GM23338 (cell line): Measurements from ENCODE around the gene PPP1R3D. TPM values are rescaled to one million over a fixed set of nuclear protein-coding genes. Genes with fewer than 3 reads are reported as not detected.

ENCODE experiments used
- ATAC-seq: fragments of 200-7000 bp; cut with Tn5 transposase; 3 replicates; pipeline ENCODE4 v1.9.1; 2020
- DNase-seq: peaks from one replicate; pipeline ENCODE4 v3.0.0-alpha.2; 2015; ENCODE audit warnings: low spot score
- H2AFZ ChIP-seq: fragments of 200-600 bp; sonication (generic); 2 replicates; pipeline ENCODE4 v1.8.0; 2016; ENCODE audit warnings: antibody characterized with exemption, mild to moderate bottlenecking, moderate library complexity
- H3F3A ChIP-seq: fragments of 200-600 bp; sonication (generic); replicated peaks from 2 replicates; pipeline ENCODE4 v1.8.0; 2017; ENCODE audit warnings: antibody characterized with exemption, mixed run types, low read depth
- H3K27ac ChIP-seq: fragments of 200-600 bp; sonication (generic); 2 replicates; pipeline ENCODE4 v1.6.1; 2016; ENCODE audit warnings: low read depth
- H3K27me3 ChIP-seq: fragments of 200-600 bp; sonication (generic); 2 replicates; pipeline ENCODE4 v1.8.0; 2016; ENCODE audit warnings: mild to moderate bottlenecking, mixed run types, moderate library complexity; ENCODE audit not compliant: insufficient read depth
- H3K36me3 ChIP-seq: fragments of 200-600 bp; sonication (generic); 2 replicates; pipeline ENCODE4 v1.8.0; 2016; ENCODE audit warnings: mild to moderate bottlenecking; ENCODE audit not compliant: insufficient read depth
- H3K4me1 ChIP-seq: fragments of 200-600 bp; sonication (generic); 2 replicates; pipeline ENCODE4 v1.8.0; 2016; ENCODE audit warnings: mild to moderate bottlenecking, moderate library complexity; ENCODE audit not compliant: insufficient read depth
- H3K4me2 ChIP-seq: fragments of 200-600 bp; sonication (generic); 2 replicates; pipeline ENCODE4 v1.7.1; 2017; ENCODE audit warnings: mixed run types
- H3K4me3 ChIP-seq: fragments of 200-600 bp; sonication (generic); 2 replicates; pipeline ENCODE4 v1.6.1; 2016; ENCODE audit warnings: mixed run types
- H3K79me2 ChIP-seq: fragments of 200-600 bp; sonication (generic); replicated peaks from 2 replicates; pipeline ENCODE4 v1.8.0; 2017; ENCODE audit warnings: mild to moderate bottlenecking; ENCODE audit not compliant: insufficient read depth
- H3K9me2 ChIP-seq: fragments of 200-600 bp; sonication (generic); 2 replicates; pipeline ENCODE4 v1.8.0; 2017; ENCODE audit not compliant: insufficient read depth
- H4K20me1 ChIP-seq: fragments of 200-600 bp; sonication (generic); replicated peaks from 2 replicates; pipeline ENCODE4 v1.8.0; 2017; ENCODE audit warnings: mild to moderate bottlenecking; ENCODE audit not compliant: insufficient read depth
- H3K27ac Mint-ChIP-seq: 2 replicates; pipeline ENCODE4 v1.8.0; 2020; ENCODE audit warnings: inconsistent platforms, mild to moderate bottlenecking, moderate library complexity, mixed read lengths
- H3K27me3 Mint-ChIP-seq: 3 replicates; pipeline ENCODE4 v1.8.0; 2022; ENCODE audit warnings: low read depth, mild to moderate bottlenecking, moderate library complexity, mixed read lengths, inconsistent platforms; ENCODE audit not compliant: insufficient read depth, poor library complexity
- H3K36me3 Mint-ChIP-seq: 3 replicates; pipeline ENCODE4 v1.8.0; 2021; ENCODE audit warnings: low read depth, mild to moderate bottlenecking, inconsistent platforms, moderate library complexity, mixed read lengths
- H3K4me1 Mint-ChIP-seq: 3 replicates; pipeline ENCODE4 v1.8.0; 2020; ENCODE audit warnings: mild to moderate bottlenecking, inconsistent platforms, mixed read lengths
- H3K4me3 Mint-ChIP-seq: 3 replicates; pipeline ENCODE4 v1.8.0; 2021; ENCODE audit warnings: moderate library complexity, mild to moderate bottlenecking, inconsistent platforms, mixed read lengths
- H3K9me3 Mint-ChIP-seq: 3 replicates; pipeline ENCODE4 v1.8.0; 2020; ENCODE audit warnings: moderate library complexity, mild to moderate bottlenecking, inconsistent platforms, mixed read lengths
- CREB1 ChIP-seq: fragments of 250-450 bp; sonication (Bioruptor Pico); IDR thresholded peaks from 2 replicates; pipeline ENCODE4 v1.5.0; 2020; ENCODE audit warnings: low read depth, mild to moderate bottlenecking, moderate library complexity
- CTCF ChIP-seq, 2 experiments: fragments of 200-600 bp in 1 of 2; sonication (generic) in 1 of 2; conservative IDR thresholded peaks; 2 replicates each; pipeline versions ENCODE4 v1.5.1 to v1.6.1; 2016 to 2017; ENCODE audit warnings: antibody characterized with exemption in 2 of 2, low read depth in 2 of 2, mild to moderate bottlenecking in 2 of 2, moderate library complexity in 1 of 2
- ETS1 ChIP-seq: IDR thresholded peaks from 2 replicates; pipeline ENCODE4 v1.6.1; 2016; ENCODE audit warnings: antibody characterized with exemption
- EZH2 ChIP-seq: fragments of 200-600 bp; sonication (generic); IDR thresholded peaks from one replicate; pipeline ENCODE4 v1.8.0; 2017; ENCODE audit warnings: antibody characterized with exemption, mild to moderate bottlenecking, low read depth; ENCODE audit not compliant: unreplicated experiment
- EZH2phosphoT487 ChIP-seq: fragments of 200-600 bp; sonication (generic); IDR thresholded peaks from one replicate; pipeline ENCODE4 v1.8.1; 2018; ENCODE audit warnings: antibody characterized with exemption; ENCODE audit not compliant: unreplicated experiment
- JUNB ChIP-seq: IDR thresholded peaks from one replicate; pipeline ENCODE4 v1.6.1; 2016; ENCODE audit warnings: antibody characterized with exemption; ENCODE audit not compliant: unreplicated experiment
- NANOG ChIP-seq: IDR thresholded peaks from 2 replicates; pipeline ENCODE4 v1.6.1; 2016; ENCODE audit warnings: antibody characterized with exemption, borderline replicate concordance
- POLR2AphosphoS5 ChIP-seq: IDR thresholded peaks from 2 replicates; pipeline ENCODE4 v1.6.1; 2016; ENCODE audit warnings: antibody characterized with exemption, low read depth
- ZNF114 ChIP-seq: fragments of 250-450 bp; sonication (Bioruptor Pico); IDR thresholded peaks from 2 replicates; pipeline ENCODE4 v1.5.0; 2020; ENCODE audit warnings: mild to moderate bottlenecking, moderate library complexity
- ZNF331 ChIP-seq: fragments of 250-450 bp; sonication (Bioruptor Pico); IDR thresholded peaks from 2 replicates; pipeline ENCODE4 v1.5.0; 2020; ENCODE audit warnings: low read depth, mild to moderate bottlenecking, moderate library complexity
- ZNF462 ChIP-seq: fragments of 250-450 bp; sonication (Bioruptor Pico); IDR thresholded peaks from 2 replicates; pipeline ENCODE4 v1.5.0; 2020; ENCODE audit warnings: mild to moderate bottlenecking, moderate library complexity
- polyA plus RNA-seq: library from polyadenylated mRNA; unstranded; fragments of >200 nt; fragmentation: Nextera tagmentation; extraction: Ambion mirVana; gene quantifications from 2 replicates; pipeline ENCODE4 v1.2.1, GENCODE V29; 2016
- total RNA-seq: library from RNA; depleted of rRNA; stranded (reverse); fragments of >200 nt; shearing (Covaris generic); gene quantifications from 2 replicates; pipeline ENCODE4 v1.2.3, GENCODE V29; 2014
- TF ChIP-seq, protein P1 (sequence below): IDR thresholded peaks from one replicate; pipeline ENCODE4 v1.6.1; 2018; ENCODE audit warnings: antibody characterized with exemption; ENCODE audit not compliant: unreplicated experiment

The PPP1R3D gene
- total and polyA plus RNA-seq, 2 experiments from 2014 or later, result 1.4 to 3.0 TPM

DNA sequence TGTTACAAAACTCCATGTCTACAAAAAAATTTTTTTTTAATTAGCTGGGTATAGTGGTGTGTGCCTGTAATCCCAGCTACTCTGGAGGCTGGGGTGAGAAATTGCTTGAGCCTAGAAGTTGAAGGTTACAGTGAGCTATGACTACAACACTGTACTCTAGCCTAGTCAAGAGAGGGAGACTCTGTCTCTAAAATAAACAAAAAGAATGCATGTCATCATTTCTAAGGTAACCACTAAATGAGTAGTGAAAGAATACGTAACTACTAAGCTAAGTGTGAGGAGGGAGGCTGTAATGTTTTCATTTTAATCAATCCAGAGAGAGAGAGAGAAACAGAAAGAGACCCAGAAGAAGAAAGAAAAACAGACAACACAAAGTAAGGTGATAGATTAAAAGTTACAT lies 16.6 kb downstream of the PPP1R3D start (continued):
- TF ChIP-seq ETS1, result no peak
- no peak for TF ChIP-seq CREB1 (CRISPR knock-in tag)

DNA sequence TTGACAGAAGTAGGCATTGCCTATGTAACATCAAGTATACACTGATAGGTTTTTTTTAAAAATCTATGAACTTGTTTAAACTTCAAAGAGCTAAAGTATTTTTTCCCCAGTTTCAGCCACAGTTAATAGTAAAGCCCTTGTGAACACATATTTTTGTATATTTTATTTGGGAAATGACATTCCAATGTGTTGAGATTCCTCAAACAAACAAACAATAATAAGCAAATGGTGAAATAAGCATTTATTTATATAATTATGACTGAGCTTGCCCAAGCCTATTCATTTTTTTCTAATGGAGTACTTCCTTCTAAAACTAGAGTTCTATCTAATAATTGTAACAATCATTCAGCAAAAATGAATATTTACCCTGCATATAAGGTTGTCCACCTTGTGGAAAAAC lies 19.2 kb downstream of the PPP1R3D start:
- H3F3A ChIP-seq, result no peaks in the 10 kb centered on the region
- Mint-ChIP-seq H3K27ac (no peak overlapping the region), H3K27me3 (no peaks in the 10 kb centered on the region), H3K9me3 (no peaks in the 10 kb centered on the region), H3K36me3 (no peaks in the 10 kb centered on the region), H3K4me1 (peaks cover 9% of the 10 kb centered on the region; the same call in 2 of the 3 replicates), H3K4me3 (no peak overlapping the region)
- H3K79me2 ChIP-seq, result no peaks in the 10 kb centered on the region
- no peak overlapping the region for H3K4me2 ChIP-seq
- H3K36me3 ChIP-seq, result no peaks in the 10 kb centered on the region
- H2AFZ ChIP-seq, result no peak overlapping the region
- H3K4me3 ChIP-seq, result no peak overlapping the region
- H3K27ac ChIP-seq, result no peak overlapping the region
- no peaks in the 10 kb centered on the region for H3K27me3 ChIP-seq
- no peak for DNase-seq
- H3K4me1 ChIP-seq, result no peaks in the 10 kb centered on the region; the same call in 1 of the 2 replicates
- ATAC-seq, result no peak
- H3K9me2 ChIP-seq, result no peaks in the 10 kb centered on the region
- H4K20me1 ChIP-seq, result no peaks in the 10 kb centered on the region
- no peak for TF ChIP-seq ETS1
- no peak for TF ChIP-seq NANOG
- TF ChIP-seq ZNF114 (CRISPR knock-in tag), result no peak
- no peak for TF ChIP-seq CREB1 (CRISPR knock-in tag)
- no peak for TF ChIP-seq ZNF462
- TF ChIP-seq ZNF331 (CRISPR knock-in tag), result no peak
- TF ChIP-seq CTCF (conservative IDR thresholded peaks at IDR 0.05; ENCODE audit: low read depth in 2 of 2), result no peak
- TF ChIP-seq EZH2phosphoT487, result no peak
- no peak for TF ChIP-seq JUNB
- TF ChIP-seq EZH2, result no peak
- no peak for TF ChIP-seq POLR2AphosphoS5
- TF ChIP-seq, protein P1, sequence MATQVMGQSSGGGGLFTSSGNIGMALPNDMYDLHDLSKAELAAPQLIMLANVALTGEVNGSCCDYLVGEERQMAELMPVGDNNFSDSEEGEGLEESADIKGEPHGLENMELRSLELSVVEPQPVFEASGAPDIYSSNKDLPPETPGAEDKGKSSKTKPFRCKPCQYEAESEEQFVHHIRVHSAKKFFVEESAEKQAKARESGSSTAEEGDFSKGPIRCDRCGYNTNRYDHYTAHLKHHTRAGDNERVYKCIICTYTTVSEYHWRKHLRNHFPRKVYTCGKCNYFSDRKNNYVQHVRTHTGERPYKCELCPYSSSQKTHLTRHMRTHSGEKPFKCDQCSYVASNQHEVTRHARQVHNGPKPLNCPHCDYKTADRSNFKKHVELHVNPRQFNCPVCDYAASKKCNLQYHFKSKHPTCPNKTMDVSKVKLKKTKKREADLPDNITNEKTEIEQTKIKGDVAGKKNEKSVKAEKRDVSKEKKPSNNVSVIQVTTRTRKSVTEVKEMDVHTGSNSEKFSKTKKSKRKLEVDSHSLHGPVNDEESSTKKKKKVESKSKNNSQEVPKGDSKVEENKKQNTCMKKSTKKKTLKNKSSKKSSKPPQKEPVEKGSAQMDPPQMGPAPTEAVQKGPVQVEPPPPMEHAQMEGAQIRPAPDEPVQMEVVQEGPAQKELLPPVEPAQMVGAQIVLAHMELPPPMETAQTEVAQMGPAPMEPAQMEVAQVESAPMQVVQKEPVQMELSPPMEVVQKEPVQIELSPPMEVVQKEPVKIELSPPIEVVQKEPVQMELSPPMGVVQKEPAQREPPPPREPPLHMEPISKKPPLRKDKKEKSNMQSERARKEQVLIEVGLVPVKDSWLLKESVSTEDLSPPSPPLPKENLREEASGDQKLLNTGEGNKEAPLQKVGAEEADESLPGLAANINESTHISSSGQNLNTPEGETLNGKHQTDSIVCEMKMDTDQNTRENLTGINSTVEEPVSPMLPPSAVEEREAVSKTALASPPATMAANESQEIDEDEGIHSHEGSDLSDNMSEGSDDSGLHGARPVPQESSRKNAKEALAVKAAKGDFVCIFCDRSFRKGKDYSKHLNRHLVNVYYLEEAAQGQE, result no peak
